MCF 10A (cell line): ENCODE measurements around the gene AGAP4. TPM values are rescaled to one million over a fixed set of nuclear protein-coding genes. Genes with fewer than 3 reads are reported as not detected.
"Not testable (repeated sequence)": the region's sequence is repeated elsewhere in the genome, so short reads cannot be mapped to it uniquely, and the experiment has no call there.

Source experiments
- BruUV-seq: library from RNA; stranded (reverse); fragments of 400-500 nt; replicated peaks from 2 replicates; lab custom pipeline; 2021; lab: Mats Ljungman, UMichigan
- CTCF ChIA-PET: fragments of 300-600 bp; sonication (Branson Sonifier 250); formaldehyde crosslinking; extraction: SDS; loops from one replicate; lab custom pipeline; 2021; ENCODE audit warnings: antibody characterized with exemption, inconsistent platforms; lab: Yijun Ruan, JAX
- POLR2A ChIA-PET: fragments of 300-600, 350-650 bp; sonication (Branson Sonifier 250); formaldehyde crosslinking; extraction: SDS; loops from one replicate; lab custom pipeline; 2020; ENCODE audit warnings: antibody characterized with exemption, inconsistent platforms; lab: Yijun Ruan, JAX
- DNase-seq: peaks from one replicate; pipeline ENCODE4 v3.0.0-alpha.2; 2018; ENCODE audit not compliant: unreplicated experiment
- H3K27ac Mint-ChIP-seq: one replicate; pipeline ENCODE4 v1.8.0; 2022; ENCODE audit warnings: mild to moderate bottlenecking, low read depth, mixed read lengths; ENCODE audit not compliant: unreplicated experiment
- H3K27me3 Mint-ChIP-seq: one replicate; pipeline ENCODE4 v1.8.0; 2022; ENCODE audit warnings: mixed read lengths; ENCODE audit not compliant: insufficient read depth, unreplicated experiment
- H3K36me3 Mint-ChIP-seq: one replicate; pipeline ENCODE4 v1.8.0; 2022; ENCODE audit warnings: mild to moderate bottlenecking, moderate library complexity, mixed read lengths; ENCODE audit not compliant: insufficient read depth, unreplicated experiment
- H3K4me1 Mint-ChIP-seq: one replicate; pipeline ENCODE4 v1.8.0; 2022; ENCODE audit warnings: mixed read lengths; ENCODE audit not compliant: insufficient read depth, unreplicated experiment
- H3K4me3 Mint-ChIP-seq: one replicate; pipeline ENCODE4 v1.8.0; 2022; ENCODE audit warnings: mild to moderate bottlenecking, moderate library complexity, mixed read lengths; ENCODE audit not compliant: unreplicated experiment
- H3K9me3 Mint-ChIP-seq: one replicate; pipeline ENCODE4 v1.8.0; 2022; ENCODE audit warnings: mixed read lengths; ENCODE audit not compliant: unreplicated experiment
- intact Hi-C: fragments of 100-400 bp; cut with micrococcal nuclease; formaldehyde crosslinking; loops from 2 replicates; pipeline ENCODE4 v1.14.1; 2022
- total RNA-seq: library from RNA; stranded (reverse); gene quantifications from 2 replicates; pipeline ENCODE4 v1.2.3, GENCODE V29; 2022

AGAP4 gene
- total RNA-seq, 1 experiment from 2014 or later: 17.5 TPM

- peaks cover 16% of the 10 kb centered on the region for H3K36me3 Mint-ChIP-seq
- DNase-seq, H3K4me3 Mint-ChIP-seq, POLR2A ChIA-PET, H3K27me3 Mint-ChIP-seq, BruUV-seq, H3K27ac Mint-ChIP-seq, H3K4me1 Mint-ChIP-seq, CTCF ChIA-PET, intact Hi-C loops, H3K9me3 Mint-ChIP-seq: not testable (repeated sequence)
Measured at GRCh38 chr10:45787212-45787741, 60.0 kb downstream of the AGAP4 start.

GRCh38 chr10:45786217-45786616 lies 61.1 kb downstream of the AGAP4 start:
- H3K9me3 Mint-ChIP-seq, H3K27me3 Mint-ChIP-seq, CTCF ChIA-PET, H3K4me3 Mint-ChIP-seq, H3K27ac Mint-ChIP-seq, BruUV-seq, DNase-seq, POLR2A ChIA-PET, intact Hi-C loops, H3K4me1 Mint-ChIP-seq: not testable (repeated sequence)
- H3K36me3 Mint-ChIP-seq: peaks cover 16% of the 10 kb centered on the region

Other genes starting within 250 kb of the AGAP4 start
- gene ZFAND4, start 174.7 kb downstream of the AGAP4 start, total RNA-seq: 4.9 and 5.0 TPM in 2 replicates
- gene WASHC2C, start 120.2 kb downstream of the AGAP4 start, total RNA-seq: 18.2 and 24.5 TPM in 2 replicates
- 85.2 and 89.9 TPM in 2 replicates for gene TIMM23, start 125.0 kb upstream of the AGAP4 start, total RNA-seq
- 73.5 and 81.6 TPM in 2 replicates for gene NCOA4, start 183.1 kb upstream of the AGAP4 start, total RNA-seq
- not detected in 2 replicates for gene MSMB, start 198.8 kb upstream of the AGAP4 start, total RNA-seq